ENCODE data around the gene PLCB4. TPM values are rescaled to one million over a fixed set of nuclear protein-coding genes. Genes with fewer than 3 reads are reported as not detected.

The PLCB4 gene
- total RNA-seq, 1 donor from 2014 or later: 59.6 TPM

GRCh38 chr20:9483131-9483530 is 414.2 kb downstream of the PLCB4 start:
- no peak overlapping the region for H3K4me3 ChIP-seq (ENCODE audit: low read depth, low read length)
- no peak for DNase-seq (ENCODE audit: low read depth)
- no peak for TF ChIP-seq CTCF (conservative IDR thresholded peaks at IDR 0.05; ENCODE audit: low read depth, low read length)

GRCh38 chr20:9485614-9486340 is 416.9 kb downstream of the PLCB4 start:
- DNase-seq (ENCODE audit: low read depth): no peak
- TF ChIP-seq CTCF (conservative IDR thresholded peaks at IDR 0.05; ENCODE audit: low read depth, low read length): no peak
- no peak overlapping the region for H3K4me3 ChIP-seq (ENCODE audit: low read depth, low read length)

GRCh38 chr20:9487231-9487630 is 418.3 kb downstream of the PLCB4 start:
- TF ChIP-seq CTCF (conservative IDR thresholded peaks at IDR 0.05; ENCODE audit: low read depth, low read length): no peak
- H3K4me3 ChIP-seq (ENCODE audit: low read depth, low read length): no peak overlapping the region
- no peak for DNase-seq (ENCODE audit: low read depth)

GRCh38 chr20:9488063-9488462 is 419.2 kb downstream of the PLCB4 start:
- no peak for TF ChIP-seq CTCF (conservative IDR thresholded peaks at IDR 0.05; ENCODE audit: low read depth, low read length)
- DNase-seq (ENCODE audit: low read depth): no peak
- H3K4me3 ChIP-seq (ENCODE audit: low read depth, low read length): no peak overlapping the region

GRCh38 chr20:9490161-9490560 is 421.3 kb downstream of the PLCB4 start:
- no peak overlapping the region for H3K4me3 ChIP-seq (ENCODE audit: low read depth, low read length)

GRCh38 chr20:9490631-9491030 is 421.7 kb downstream of the PLCB4 start:
- TF ChIP-seq CTCF (conservative IDR thresholded peaks at IDR 0.05; ENCODE audit: low read depth, low read length): no peak
- DNase-seq (ENCODE audit: low read depth): no peak
- H3K4me3 ChIP-seq (ENCODE audit: low read depth, low read length): no peak overlapping the region

More at GRCh38 chr20:9490161-9490560, 421.3 kb downstream of the PLCB4 start:
- no peak for TF ChIP-seq CTCF (conservative IDR thresholded peaks at IDR 0.05; ENCODE audit: low read depth, low read length)
- no peak for DNase-seq (ENCODE audit: low read depth)

GRCh38 chr20:9491324-9491723 is 422.4 kb downstream of the PLCB4 start:
- no peak for DNase-seq (ENCODE audit: low read depth)
- H3K4me3 ChIP-seq (ENCODE audit: low read depth, low read length): no peak overlapping the region
- TF ChIP-seq CTCF (conservative IDR thresholded peaks at IDR 0.05; ENCODE audit: low read depth, low read length): no peak
